Measurements from ENCODE around the gene DDX17. TPM values are rescaled to one million over a fixed set of nuclear protein-coding genes. Genes with fewer than 3 reads are reported as not detected.

DDX17 gene
- total and polyA plus RNA-seq, 2 experiments from 2014 or later = 88.0 to 603 TPM

DNA sequence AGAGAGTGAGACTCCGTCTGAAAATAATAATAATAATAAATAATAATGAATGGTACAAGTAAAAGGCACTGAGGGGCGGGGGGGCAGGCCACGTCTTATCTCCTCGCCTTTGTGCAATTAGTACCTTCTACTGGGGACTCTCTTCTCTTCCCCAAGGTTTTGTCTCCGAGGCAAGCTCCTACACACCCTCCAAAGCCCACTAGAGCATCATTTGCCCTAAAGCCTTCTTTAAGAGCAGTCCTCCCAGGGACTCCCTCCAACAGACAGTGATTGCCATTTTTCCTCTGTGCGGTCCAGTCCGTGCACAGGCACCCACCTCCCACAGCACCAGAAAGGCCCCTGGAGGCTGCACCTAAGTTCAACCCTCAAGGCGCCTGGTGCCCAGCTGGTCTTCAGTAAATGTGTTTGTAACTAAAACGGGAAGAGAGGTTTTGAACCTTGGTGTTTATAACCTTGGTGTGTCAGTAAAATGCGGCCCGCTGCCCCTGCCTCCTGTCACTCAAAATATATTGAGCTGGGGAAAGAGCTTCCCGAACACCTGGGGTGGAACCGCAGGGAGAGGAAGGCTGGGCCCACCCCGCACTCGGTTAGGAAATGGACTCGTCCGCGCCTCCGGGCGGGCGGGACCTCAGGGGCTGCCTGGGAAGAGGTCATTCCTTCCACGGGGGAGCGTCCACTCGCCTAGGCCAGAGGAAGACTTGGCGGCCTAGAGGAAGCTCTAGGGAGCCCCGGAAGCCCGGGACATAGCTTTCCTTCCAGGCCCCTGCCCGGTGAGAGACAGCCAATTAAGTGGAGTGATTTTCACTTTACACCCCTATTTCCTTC lies 42.9 kb downstream of the DDX17 start:
- Histone ChIP-seq H3K79me2 (replicated peaks; ENCODE audit: insufficient read depth) (no peaks in the 10 kb centered on the region), H3F3A (replicated peaks; ENCODE audit: low read depth) (peaks cover 34% of the 10 kb centered on the region), H3K4me3 (peak overlapping the region; percentile 49), H4K20me1 (replicated peaks; ENCODE audit: insufficient read depth) (no peaks in the 10 kb centered on the region; the same call in 1 of the 2 replicates), H3K27ac (ENCODE audit: low read depth) (no peak overlapping the region), H3K36me3 (ENCODE audit: insufficient read depth) (no peaks in the 10 kb centered on the region), H3K4me2 (peak overlapping the region; percentile 75), H3K9me2 (ENCODE audit: insufficient read depth) (no peaks in the 10 kb centered on the region), H3K27me3 (ENCODE audit: insufficient read depth) (peaks cover 81% of the 10 kb centered on the region), H2AFZ (peak overlapping the region; percentile 95), H3K4me1 (ENCODE audit: insufficient read depth) (peaks cover 17% of the 10 kb centered on the region)
- H3K27ac Mint-ChIP-seq = no peak overlapping the region
- H3K36me3 Mint-ChIP-seq (ENCODE audit: low read depth) = no peaks in the 10 kb centered on the region; the same call in 2 of the 3 replicates
- H3K4me3 Mint-ChIP-seq = peak overlapping the region; percentile 58
- DNase-seq (ENCODE audit: low spot score) = peak; percentile 87
- peaks cover 22% of the 10 kb centered on the region for H3K4me1 Mint-ChIP-seq
- no peaks in the 10 kb centered on the region; the same call in 2 of the 3 replicates for H3K9me3 Mint-ChIP-seq
- peaks cover 61% of the 10 kb centered on the region for H3K27me3 Mint-ChIP-seq (ENCODE audit: insufficient read depth, low read depth, poor library complexity)
- TF ChIP-seq, protein P1, sequence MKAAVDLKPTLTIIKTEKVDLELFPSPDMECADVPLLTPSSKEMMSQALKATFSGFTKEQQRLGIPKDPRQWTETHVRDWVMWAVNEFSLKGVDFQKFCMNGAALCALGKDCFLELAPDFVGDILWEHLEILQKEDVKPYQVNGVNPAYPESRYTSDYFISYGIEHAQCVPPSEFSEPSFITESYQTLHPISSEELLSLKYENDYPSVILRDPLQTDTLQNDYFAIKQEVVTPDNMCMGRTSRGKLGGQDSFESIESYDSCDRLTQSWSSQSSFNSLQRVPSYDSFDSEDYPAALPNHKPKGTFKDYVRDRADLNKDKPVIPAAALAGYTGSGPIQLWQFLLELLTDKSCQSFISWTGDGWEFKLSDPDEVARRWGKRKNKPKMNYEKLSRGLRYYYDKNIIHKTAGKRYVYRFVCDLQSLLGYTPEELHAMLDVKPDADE (IDR thresholded peaks at IDR 0.05) = no peak
- no peak for TF ChIP-seq JUNB (IDR thresholded peaks at IDR 0.05; ENCODE audit: unreplicated experiment)
- TF ChIP-seq, protein P2, sequence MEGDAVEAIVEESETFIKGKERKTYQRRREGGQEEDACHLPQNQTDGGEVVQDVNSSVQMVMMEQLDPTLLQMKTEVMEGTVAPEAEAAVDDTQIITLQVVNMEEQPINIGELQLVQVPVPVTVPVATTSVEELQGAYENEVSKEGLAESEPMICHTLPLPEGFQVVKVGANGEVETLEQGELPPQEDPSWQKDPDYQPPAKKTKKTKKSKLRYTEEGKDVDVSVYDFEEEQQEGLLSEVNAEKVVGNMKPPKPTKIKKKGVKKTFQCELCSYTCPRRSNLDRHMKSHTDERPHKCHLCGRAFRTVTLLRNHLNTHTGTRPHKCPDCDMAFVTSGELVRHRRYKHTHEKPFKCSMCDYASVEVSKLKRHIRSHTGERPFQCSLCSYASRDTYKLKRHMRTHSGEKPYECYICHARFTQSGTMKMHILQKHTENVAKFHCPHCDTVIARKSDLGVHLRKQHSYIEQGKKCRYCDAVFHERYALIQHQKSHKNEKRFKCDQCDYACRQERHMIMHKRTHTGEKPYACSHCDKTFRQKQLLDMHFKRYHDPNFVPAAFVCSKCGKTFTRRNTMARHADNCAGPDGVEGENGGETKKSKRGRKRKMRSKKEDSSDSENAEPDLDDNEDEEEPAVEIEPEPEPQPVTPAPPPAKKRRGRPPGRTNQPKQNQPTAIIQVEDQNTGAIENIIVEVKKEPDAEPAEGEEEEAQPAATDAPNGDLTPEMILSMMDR (conservative IDR thresholded peaks at IDR 0.05; ENCODE audit: low read depth in 2 of 2) = peak in 1 of 2 experiments; percentile 12; a peak in 1 of 4 replicates
- TF ChIP-seq NANOG (IDR thresholded peaks at IDR 0.05; ENCODE audit: borderline replicate concordance) = peak; percentile 22; the same call in 1 of the 2 replicates
- TF ChIP-seq, protein P3, sequence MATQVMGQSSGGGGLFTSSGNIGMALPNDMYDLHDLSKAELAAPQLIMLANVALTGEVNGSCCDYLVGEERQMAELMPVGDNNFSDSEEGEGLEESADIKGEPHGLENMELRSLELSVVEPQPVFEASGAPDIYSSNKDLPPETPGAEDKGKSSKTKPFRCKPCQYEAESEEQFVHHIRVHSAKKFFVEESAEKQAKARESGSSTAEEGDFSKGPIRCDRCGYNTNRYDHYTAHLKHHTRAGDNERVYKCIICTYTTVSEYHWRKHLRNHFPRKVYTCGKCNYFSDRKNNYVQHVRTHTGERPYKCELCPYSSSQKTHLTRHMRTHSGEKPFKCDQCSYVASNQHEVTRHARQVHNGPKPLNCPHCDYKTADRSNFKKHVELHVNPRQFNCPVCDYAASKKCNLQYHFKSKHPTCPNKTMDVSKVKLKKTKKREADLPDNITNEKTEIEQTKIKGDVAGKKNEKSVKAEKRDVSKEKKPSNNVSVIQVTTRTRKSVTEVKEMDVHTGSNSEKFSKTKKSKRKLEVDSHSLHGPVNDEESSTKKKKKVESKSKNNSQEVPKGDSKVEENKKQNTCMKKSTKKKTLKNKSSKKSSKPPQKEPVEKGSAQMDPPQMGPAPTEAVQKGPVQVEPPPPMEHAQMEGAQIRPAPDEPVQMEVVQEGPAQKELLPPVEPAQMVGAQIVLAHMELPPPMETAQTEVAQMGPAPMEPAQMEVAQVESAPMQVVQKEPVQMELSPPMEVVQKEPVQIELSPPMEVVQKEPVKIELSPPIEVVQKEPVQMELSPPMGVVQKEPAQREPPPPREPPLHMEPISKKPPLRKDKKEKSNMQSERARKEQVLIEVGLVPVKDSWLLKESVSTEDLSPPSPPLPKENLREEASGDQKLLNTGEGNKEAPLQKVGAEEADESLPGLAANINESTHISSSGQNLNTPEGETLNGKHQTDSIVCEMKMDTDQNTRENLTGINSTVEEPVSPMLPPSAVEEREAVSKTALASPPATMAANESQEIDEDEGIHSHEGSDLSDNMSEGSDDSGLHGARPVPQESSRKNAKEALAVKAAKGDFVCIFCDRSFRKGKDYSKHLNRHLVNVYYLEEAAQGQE (IDR thresholded peaks at IDR 0.05; ENCODE audit: unreplicated experiment) = no peak
- TF ChIP-seq EZH2phosphoT487 (IDR thresholded peaks at IDR 0.05; ENCODE audit: unreplicated experiment) = no peak
- no peak for TF ChIP-seq EZH2 (IDR thresholded peaks at IDR 0.05; ENCODE audit: low read depth, unreplicated experiment)
- no peak; the same call in 1 of the 2 replicates for TF ChIP-seq POLR2AphosphoS5 (IDR thresholded peaks at IDR 0.05; ENCODE audit: low read depth)
- TF ChIP-seq STAT1 (IDR thresholded peaks at IDR 0.05; ENCODE audit: unreplicated experiment) = no peak
- peak; percentile 27; the same call in 1 of the 2 replicates for TF ChIP-seq CREB1 (CRISPR knock-in tag; IDR thresholded peaks at IDR 0.05; ENCODE audit: low read depth)
- TF ChIP-seq, protein P4, sequence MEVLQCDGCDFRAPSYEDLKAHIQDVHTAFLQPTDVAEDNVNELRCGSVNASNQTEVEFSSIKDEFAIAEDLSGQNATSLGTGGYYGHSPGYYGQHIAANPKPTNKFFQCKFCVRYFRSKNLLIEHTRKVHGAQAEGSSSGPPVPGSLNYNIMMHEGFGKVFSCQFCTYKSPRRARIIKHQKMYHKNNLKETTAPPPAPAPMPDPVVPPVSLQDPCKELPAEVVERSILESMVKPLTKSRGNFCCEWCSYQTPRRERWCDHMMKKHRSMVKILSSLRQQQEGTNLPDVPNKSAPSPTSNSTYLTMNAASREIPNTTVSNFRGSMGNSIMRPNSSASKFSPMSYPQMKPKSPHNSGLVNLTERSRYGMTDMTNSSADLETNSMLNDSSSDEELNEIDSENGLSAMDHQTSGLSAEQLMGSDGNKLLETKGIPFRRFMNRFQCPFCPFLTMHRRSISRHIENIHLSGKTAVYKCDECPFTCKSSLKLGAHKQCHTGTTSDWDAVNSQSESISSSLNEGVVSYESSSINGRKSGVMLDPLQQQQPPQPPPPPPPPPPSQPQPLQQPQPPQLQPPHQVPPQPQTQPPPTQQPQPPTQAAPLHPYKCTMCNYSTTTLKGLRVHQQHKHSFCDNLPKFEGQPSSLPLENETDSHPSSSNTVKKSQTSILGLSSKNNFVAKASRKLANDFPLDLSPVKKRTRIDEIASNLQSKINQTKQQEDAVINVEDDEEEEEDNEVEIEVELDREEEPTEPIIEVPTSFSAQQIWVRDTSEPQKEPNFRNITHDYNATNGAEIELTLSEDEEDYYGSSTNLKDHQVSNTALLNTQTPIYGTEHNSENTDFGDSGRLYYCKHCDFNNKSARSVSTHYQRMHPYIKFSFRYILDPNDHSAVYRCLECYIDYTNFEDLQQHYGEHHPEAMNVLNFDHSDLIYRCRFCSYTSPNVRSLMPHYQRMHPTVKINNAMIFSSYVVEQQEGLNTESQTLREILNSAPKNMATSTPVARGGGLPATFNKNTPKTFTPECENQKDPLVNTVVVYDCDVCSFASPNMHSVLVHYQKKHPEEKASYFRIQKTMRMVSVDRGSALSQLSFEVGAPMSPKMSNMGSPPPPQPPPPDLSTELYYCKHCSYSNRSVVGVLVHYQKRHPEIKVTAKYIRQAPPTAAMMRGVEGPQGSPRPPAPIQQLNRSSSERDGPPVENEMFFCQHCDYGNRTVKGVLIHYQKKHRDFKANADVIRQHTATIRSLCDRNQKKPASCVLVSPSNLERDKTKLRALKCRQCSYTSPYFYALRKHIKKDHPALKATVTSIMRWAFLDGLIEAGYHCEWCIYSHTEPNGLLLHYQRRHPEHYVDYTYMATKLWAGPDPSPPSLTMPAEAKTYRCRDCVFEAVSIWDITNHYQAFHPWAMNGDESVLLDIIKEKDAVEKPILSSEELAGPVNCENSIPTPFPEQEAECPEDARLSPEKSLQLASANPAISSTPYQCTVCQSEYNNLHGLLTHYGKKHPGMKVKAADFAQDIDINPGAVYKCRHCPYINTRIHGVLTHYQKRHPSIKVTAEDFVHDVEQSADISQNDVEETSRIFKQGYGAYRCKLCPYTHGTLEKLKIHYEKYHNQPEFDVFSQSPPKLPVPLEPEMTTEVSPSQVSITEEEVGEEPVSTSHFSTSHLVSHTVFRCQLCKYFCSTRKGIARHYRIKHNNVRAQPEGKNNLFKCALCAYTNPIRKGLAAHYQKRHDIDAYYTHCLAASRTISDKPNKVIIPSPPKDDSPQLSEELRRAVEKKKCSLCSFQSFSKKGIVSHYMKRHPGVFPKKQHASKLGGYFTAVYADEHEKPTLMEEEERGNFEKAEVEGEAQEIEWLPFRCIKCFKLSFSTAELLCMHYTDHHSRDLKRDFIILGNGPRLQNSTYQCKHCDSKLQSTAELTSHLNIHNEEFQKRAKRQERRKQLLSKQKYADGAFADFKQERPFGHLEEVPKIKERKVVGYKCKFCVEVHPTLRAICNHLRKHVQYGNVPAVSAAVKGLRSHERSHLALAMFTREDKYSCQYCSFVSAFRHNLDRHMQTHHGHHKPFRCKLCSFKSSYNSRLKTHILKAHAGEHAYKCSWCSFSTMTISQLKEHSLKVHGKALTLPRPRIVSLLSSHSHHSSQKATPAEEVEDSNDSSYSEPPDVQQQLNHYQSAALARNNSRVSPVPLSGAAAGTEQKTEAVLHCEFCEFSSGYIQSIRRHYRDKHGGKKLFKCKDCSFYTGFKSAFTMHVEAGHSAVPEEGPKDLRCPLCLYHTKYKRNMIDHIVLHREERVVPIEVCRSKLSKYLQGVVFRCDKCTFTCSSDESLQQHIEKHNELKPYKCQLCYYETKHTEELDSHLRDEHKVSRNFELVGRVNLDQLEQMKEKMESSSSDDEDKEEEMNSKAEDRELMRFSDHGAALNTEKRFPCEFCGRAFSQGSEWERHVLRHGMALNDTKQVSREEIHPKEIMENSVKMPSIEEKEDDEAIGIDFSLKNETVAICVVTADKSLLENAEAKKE (CRISPR knock-in tag; IDR thresholded peaks at IDR 0.05) = no peak
- TF ChIP-seq ZNF114 (CRISPR knock-in tag; IDR thresholded peaks at IDR 0.05) = no peak
- no peak for TF ChIP-seq ZNF331 (CRISPR knock-in tag; IDR thresholded peaks at IDR 0.05; ENCODE audit: low read depth)
- ATAC-seq = peak; percentile 53

Data from GM23338 (cell line).